Peyer's patch (tissue), 4 donors: ENCODE results near the gene TRIP10. TPM values are rescaled to one million over a fixed set of nuclear protein-coding genes. Genes with fewer than 3 reads are reported as not detected.
A peak's percentile ranks its signal among the peaks of the same experiment; 100 is the strongest.

Experiments
- DNase-seq, 3 donors: peaks; one replicate each; pipeline ENCODE4 v3.0.0-alpha.2; 2017 to 2019
- H3K27ac ChIP-seq, 4 donors: fragments of 200-600 bp; sonication (generic); one replicate each; pipeline ENCODE4 v1.5.1; 2016 to 2019
- H3K27me3 ChIP-seq, 2 donors: fragments of 200-600 bp; sonication (generic); one replicate each; pipeline ENCODE4 v1.5.1; 2019
- H3K36me3 ChIP-seq, 3 donors: fragments of 200-600 bp; sonication (generic); one replicate each; pipeline ENCODE4 v1.5.1; 2016 to 2019
- H3K4me1 ChIP-seq, 4 donors: fragments of 200-600 bp; sonication (generic); one replicate each; pipeline ENCODE4 v1.5.1; 2016 to 2019
- H3K4me3 ChIP-seq, 4 donors: fragments of 200-600 bp; sonication (generic); 1 replicate in 3 of 4; 2 replicates in 1 of 4; pipeline ENCODE4 v1.5.1; 2016 to 2019; ENCODE audit warnings: mild to moderate bottlenecking in 1 of 4
- H3K9me3 ChIP-seq, 4 donors: fragments of 200-600 bp; sonication (generic); one replicate each; pipeline ENCODE4 v1.5.1; 2016 to 2019; ENCODE audit warnings: mild to moderate bottlenecking in 1 of 4
- POLR2A ChIP-seq, 2 donors: fragments of 450-650 bp; IDR thresholded peaks; one replicate each; pipeline ENCODE4 v1.5.1; 2017; ENCODE audit warnings: antibody characterized with exemption in 2 of 2, mild to moderate bottlenecking in 2 of 2, moderate library complexity in 2 of 2
- total RNA-seq, 4 donors: library from RNA; depleted of rRNA; stranded (reverse); fragments of >200 nt; gene quantifications; one replicate each; pipeline ENCODE4 v1.1.0, GENCODE V29; 2016
- TF ChIP-seq, protein P1 (sequence below), 6 experiments: fragments of 450-650 bp in 4 of 6; fragments of 200-600 bp in 2 of 6; sonication (generic) in 1 of 6; IDR thresholded peaks; one replicate each; pipeline ENCODE4 v1.5.1; 2017 to 2019; ENCODE audit warnings: antibody characterized with exemption in 6 of 6, mild to moderate bottlenecking in 3 of 6, moderate library complexity in 1 of 6

Gene TRIP10
- total RNA-seq, 4 donors from 2014 or later, result 30.1 to 314 (median 81.5) TPM

DNA sequence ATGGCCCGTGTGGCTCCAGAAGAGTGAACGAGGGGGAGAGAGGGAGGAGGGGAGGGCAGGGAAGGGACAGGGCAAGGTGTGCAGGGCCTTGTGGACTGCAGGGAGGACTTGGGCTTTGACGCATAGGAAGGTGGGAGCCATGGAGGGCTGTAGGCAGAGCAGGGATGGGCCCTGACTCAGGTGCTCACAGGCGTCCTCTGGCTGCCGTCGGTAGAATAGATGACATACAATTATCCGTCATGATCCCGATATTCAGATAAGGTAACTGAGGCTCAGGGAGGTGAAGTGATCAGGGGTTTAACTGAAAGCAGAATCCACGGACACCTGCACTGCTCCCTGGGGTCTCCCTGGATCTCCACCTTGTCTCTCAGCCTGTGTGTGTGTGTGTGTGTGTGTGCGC lies 22.4 kb upstream of the TRIP10 start:
- H3K9me3 ChIP-seq, result no peaks in the 10 kb centered on the region
- H3K4me1 ChIP-seq, result no peaks in the 10 kb centered on the region
- H3K4me3 ChIP-seq, result no peak overlapping the region
- no peaks in the 10 kb centered on the region for H3K36me3 ChIP-seq
- TF ChIP-seq, protein P1, sequence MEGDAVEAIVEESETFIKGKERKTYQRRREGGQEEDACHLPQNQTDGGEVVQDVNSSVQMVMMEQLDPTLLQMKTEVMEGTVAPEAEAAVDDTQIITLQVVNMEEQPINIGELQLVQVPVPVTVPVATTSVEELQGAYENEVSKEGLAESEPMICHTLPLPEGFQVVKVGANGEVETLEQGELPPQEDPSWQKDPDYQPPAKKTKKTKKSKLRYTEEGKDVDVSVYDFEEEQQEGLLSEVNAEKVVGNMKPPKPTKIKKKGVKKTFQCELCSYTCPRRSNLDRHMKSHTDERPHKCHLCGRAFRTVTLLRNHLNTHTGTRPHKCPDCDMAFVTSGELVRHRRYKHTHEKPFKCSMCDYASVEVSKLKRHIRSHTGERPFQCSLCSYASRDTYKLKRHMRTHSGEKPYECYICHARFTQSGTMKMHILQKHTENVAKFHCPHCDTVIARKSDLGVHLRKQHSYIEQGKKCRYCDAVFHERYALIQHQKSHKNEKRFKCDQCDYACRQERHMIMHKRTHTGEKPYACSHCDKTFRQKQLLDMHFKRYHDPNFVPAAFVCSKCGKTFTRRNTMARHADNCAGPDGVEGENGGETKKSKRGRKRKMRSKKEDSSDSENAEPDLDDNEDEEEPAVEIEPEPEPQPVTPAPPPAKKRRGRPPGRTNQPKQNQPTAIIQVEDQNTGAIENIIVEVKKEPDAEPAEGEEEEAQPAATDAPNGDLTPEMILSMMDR (IDR thresholded peaks at IDR 0.05), result no peak
- no peak for TF ChIP-seq POLR2A (IDR thresholded peaks at IDR 0.05)
- no peak overlapping the region for H3K27ac ChIP-seq
- no peak for DNase-seq
- no peaks in the 10 kb centered on the region for H3K27me3 ChIP-seq

DNA sequence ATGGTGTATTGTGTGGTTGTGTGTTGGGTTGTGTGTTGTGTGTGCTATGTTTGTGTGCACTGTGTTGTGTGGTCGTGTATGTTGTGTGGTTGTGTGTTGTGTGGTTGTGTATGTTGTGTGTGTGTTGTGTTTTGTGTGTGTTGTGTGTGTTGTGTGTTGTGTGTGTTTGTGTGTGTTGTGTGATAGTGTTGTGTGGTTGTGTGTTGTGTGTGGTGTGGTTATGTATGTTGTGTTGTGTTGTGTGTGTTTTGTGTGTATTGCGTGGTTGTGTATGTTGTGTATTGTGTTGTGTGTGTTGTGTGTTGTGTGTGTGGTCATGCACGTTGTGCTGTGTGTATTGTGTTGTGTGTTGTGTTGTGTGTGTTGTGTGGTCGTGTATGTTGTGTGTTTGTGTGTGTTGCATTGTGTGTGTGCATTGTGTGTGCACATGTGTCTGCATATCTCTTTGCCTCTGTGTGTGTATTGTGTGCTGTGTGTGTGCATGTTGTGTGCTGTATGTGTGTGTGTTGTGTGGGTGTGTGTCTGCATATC lies 22.0 kb upstream of the TRIP10 start:
- Histone ChIP-seq H3K27me3 (no peaks in the 10 kb centered on the region), H3K27ac (no peak overlapping the region), H3K36me3 (no peaks in the 10 kb centered on the region), H3K9me3 (no peaks in the 10 kb centered on the region), H3K4me3 (no peak overlapping the region), H3K4me1 (no peaks in the 10 kb centered on the region)
- no peak for DNase-seq
- TF ChIP-seq POLR2A (IDR thresholded peaks at IDR 0.05), result no peak
- TF ChIP-seq, protein P1 (IDR thresholded peaks at IDR 0.05), result no peak

DNA sequence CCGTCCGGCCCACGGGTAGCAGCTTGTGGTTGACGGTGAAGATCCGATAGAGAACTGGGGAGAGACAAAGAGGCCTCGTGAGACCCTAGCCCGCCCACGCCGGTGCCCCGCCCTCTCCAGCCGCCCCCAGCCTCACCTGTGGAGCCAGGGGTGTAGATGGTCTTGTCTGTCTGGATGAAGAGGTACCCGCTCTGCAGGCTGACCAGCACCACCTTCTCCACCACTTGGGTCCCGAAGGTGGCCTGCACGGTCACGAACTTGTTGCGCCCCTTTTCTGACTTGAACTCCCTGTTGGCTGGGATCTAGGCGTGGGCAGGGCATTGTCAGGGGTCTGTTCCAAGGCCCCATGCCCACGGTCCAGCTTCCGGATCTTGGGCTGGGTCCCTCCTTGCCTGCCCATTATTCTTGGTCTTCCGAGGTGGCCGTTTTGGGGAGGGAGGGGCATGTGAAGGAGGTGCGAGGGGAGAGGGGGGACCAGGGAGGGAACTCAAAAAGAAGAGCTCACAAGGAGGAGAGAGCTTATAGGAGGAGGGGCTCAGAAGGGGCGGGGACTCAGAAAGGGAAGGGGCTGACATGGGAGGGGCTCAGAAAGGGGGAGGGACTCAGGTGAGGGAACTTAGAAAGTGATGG lies 21.3 kb upstream of the TRIP10 start:
- no peaks in the 10 kb centered on the region for H3K27me3 ChIP-seq
- no peaks in the 10 kb centered on the region for H3K9me3 ChIP-seq
- no peak for DNase-seq
- TF ChIP-seq POLR2A (IDR thresholded peaks at IDR 0.05), result no peak
- TF ChIP-seq, protein P1 (IDR thresholded peaks at IDR 0.05), result no peak
- no peaks in the 10 kb centered on the region for H3K36me3 ChIP-seq
- H3K4me1 ChIP-seq, result peaks cover 0 to 6% (median 0%) of the 10 kb centered on the region in 4 donors
- no peak overlapping the region for H3K4me3 ChIP-seq
- H3K27ac ChIP-seq, result no peak overlapping the region

DNA sequence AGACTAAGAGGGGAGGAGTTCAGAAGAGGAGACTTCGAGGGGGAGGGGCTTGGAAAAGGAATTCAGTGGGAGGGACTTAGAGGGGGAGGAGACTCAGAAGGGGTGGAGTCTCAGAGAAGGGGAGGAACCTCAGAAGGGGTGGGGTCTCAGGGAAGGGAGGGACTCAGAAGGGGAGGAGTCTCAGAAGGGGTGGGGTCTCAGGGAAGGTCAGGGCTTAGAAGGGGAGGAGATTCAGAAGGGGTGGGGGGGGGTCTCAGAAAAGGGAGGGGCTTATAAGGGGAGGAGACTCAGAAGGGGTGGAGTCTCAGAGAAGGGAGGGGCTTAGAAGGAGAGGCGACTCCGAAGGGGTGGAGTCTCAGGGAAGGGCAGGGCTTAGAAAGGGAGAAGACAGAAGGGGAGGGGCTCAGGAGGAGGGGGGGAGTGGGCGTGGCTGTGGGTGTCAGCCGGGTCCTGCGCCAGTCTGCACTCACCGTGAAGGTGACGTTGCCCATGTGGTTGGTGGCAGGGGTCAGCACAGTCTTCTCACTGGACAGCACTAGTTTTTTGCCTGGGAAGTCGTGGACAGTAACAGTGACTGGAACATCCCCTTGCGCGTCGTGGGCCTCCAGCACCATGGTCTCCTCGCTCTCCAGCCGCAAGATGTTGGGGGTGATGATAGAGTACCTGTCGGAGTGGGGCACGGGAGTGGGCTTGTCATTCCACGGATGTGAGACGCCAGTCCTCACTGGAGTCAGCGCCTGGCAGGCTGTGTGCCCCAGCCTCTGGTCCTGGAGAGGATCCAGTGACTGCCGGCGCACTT lies 20.5 kb upstream of the TRIP10 start:
- peaks cover 0 to 8% (median 0%) of the 10 kb centered on the region in 4 donors for H3K4me1 ChIP-seq
- no peaks in the 10 kb centered on the region for H3K27me3 ChIP-seq
- no peaks in the 10 kb centered on the region for H3K9me3 ChIP-seq
- peak in 1 of 3 donors; percentile 29 for DNase-seq
- H3K4me3 ChIP-seq, result peak overlapping the region in 2 of 4 donors; percentile 4 to 15
- no peak overlapping the region for H3K27ac ChIP-seq
- no peaks in the 10 kb centered on the region for H3K36me3 ChIP-seq
- no peak for TF ChIP-seq POLR2A (IDR thresholded peaks at IDR 0.05)
- TF ChIP-seq, protein P1 (IDR thresholded peaks at IDR 0.05), result no peak

DNA sequence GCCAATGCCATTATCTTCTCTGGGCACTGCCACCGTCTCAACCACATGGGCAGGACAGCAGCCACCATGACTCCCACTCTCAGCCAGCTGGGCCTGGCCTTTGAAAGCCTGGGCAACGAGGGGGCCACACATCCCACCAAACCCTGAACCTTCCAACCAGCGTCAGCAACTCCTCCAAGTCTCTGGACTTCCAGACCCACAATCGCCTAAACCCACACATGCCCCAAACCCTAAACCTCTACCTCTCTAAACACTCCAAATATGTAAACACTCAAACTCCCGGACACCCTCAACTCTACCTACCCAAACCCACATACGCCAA lies 20.0 kb upstream of the TRIP10 start:
- Histone ChIP-seq H3K4me1 (peaks cover 0 to 8% (median 0%) of the 10 kb centered on the region in 4 donors), H3K27ac (no peak overlapping the region), H3K27me3 (no peaks in the 10 kb centered on the region), H3K4me3 (peak overlapping the region in 2 of 4 donors; percentile 4 to 15), H3K9me3 (no peaks in the 10 kb centered on the region), H3K36me3 (no peaks in the 10 kb centered on the region)
- TF ChIP-seq POLR2A (IDR thresholded peaks at IDR 0.05), result no peak
- TF ChIP-seq, protein P1 (IDR thresholded peaks at IDR 0.05), result no peak
- no peak for DNase-seq
